ENCODE measurements around the gene TP63. TPM values are rescaled to one million over a fixed set of nuclear protein-coding genes. Genes with fewer than 3 reads are reported as not detected.

Gene TP63
- total RNA-seq, 1 experiment from 2014 or later: not detected

DNA sequence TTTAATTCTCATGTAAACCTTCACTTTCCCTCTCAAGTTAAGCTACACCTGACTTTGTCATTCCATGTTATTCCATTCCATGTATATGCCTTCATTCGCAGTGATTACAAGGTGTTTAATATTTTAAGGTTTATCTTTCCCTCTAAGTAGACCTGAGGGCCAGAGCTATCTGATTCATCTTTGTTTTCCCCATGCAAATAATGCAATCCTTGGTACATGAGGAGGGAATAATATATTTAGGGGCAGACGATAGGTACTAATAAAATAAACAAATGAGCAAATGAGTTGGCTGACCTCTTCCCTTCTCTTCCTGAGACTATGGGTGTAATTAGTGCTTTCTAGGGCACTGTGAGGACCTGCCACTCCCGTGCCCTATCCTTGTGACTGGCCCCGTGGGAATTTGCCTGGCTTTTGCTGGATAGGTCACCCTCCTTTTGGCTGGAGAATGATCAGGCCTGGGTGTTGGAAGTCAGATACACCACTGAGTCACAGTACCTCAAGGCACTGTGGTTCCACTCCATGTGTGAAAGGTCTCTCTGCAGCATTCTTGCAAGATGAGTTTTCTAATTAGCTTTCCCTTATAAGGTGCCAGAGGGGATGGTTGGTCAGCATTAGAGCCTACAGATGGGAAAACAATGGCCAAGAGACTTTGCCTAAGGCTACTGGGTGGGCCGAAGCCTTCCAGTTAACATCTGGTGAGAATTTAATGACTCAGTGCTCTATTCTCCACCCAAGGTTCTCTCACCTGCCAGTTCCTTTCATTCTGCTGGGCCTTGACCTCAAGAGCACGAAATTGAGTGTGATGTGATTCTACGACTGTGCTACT, 306.3 kb downstream of the TP63 start:
- Histone ChIP-seq H4K20me1 (ENCODE audit: control insufficient read depth, insufficient read depth, insufficient read length) (no peaks in the 10 kb centered on the region), H3K4ac (ENCODE audit: low read depth, low read length) (no peak overlapping the region), H2AFZ (ENCODE audit: low read length) (no peak overlapping the region)

More for the DNA sequence above, 306.3 kb downstream of the TP63 start:
- Histone ChIP-seq H2BK12ac (ENCODE audit: insufficient read length, low read depth, low read length) (no peak overlapping the region), H4K5ac (ENCODE audit: insufficient read length, low read depth, low read length) (no peak overlapping the region), H2AK5ac (ENCODE audit: insufficient read length, low read length) (no peak overlapping the region), H3K56ac (ENCODE audit: insufficient read length, low read depth, low read length) (no peak overlapping the region), H3K9ac (ENCODE audit: extremely low read depth, insufficient read length, low read length) (no peak overlapping the region), H3K79me2 (ENCODE audit: insufficient read depth, low read length) (no peaks in the 10 kb centered on the region), H2BK120ac (ENCODE audit: low read depth, low read length, poor library complexity, severe bottlenecking) (no peak overlapping the region), H4K8ac (replicated peaks; ENCODE audit: insufficient read length, low read depth, low read length) (no peak overlapping the region), H3T11ph (ENCODE audit: low read length) (no peak overlapping the region), H3K4me2 (ENCODE audit: insufficient read depth, insufficient read length, low read length) (no peak overlapping the region), H3K18ac (ENCODE audit: insufficient read length, low read depth, low read length) (no peak overlapping the region), H3K27ac (ENCODE audit: insufficient read length, low read depth, low read length) (no peak overlapping the region), H2BK20ac (ENCODE audit: low read depth, low read length, poor library complexity, severe bottlenecking) (no peak overlapping the region), H3K9me3 (ENCODE audit: control insufficient read depth, low read depth, low read length) (no peaks in the 10 kb centered on the region), H3K23me2 (ENCODE audit: insufficient read length, low read depth, low read length, poor library complexity, severe bottlenecking) (no peaks in the 10 kb centered on the region), H3K23ac (ENCODE audit: insufficient read length, low read depth, low read length) (no peak overlapping the region), H2BK5ac (ENCODE audit: insufficient read length, low read length) (no peak overlapping the region), H4K91ac (ENCODE audit: insufficient read length, low read depth, low read length) (no peak overlapping the region), H2BK15ac (ENCODE audit: low read depth, low read length) (no peak overlapping the region), H3K79me1 (ENCODE audit: insufficient read depth, low read depth, low read length, poor library complexity, severe bottlenecking) (no peaks in the 10 kb centered on the region), H3K27me3 (ENCODE audit: insufficient read depth, low read length) (no peaks in the 10 kb centered on the region), H3K14ac (ENCODE audit: insufficient read depth, low read length) (no peak overlapping the region; the same call in 1 of the 2 replicates), H3K4me1 (ENCODE audit: insufficient read depth, low read length) (no peaks in the 10 kb centered on the region)
- TF ChIP-seq, protein P1, sequence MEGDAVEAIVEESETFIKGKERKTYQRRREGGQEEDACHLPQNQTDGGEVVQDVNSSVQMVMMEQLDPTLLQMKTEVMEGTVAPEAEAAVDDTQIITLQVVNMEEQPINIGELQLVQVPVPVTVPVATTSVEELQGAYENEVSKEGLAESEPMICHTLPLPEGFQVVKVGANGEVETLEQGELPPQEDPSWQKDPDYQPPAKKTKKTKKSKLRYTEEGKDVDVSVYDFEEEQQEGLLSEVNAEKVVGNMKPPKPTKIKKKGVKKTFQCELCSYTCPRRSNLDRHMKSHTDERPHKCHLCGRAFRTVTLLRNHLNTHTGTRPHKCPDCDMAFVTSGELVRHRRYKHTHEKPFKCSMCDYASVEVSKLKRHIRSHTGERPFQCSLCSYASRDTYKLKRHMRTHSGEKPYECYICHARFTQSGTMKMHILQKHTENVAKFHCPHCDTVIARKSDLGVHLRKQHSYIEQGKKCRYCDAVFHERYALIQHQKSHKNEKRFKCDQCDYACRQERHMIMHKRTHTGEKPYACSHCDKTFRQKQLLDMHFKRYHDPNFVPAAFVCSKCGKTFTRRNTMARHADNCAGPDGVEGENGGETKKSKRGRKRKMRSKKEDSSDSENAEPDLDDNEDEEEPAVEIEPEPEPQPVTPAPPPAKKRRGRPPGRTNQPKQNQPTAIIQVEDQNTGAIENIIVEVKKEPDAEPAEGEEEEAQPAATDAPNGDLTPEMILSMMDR (conservative IDR thresholded peaks at IDR 0.05): no peak
- Mint-ChIP-seq H3K27me3 (ENCODE audit: low read depth) (no peaks in the 10 kb centered on the region), H3K36me3 (ENCODE audit: insufficient read depth in 1 of 3, low read depth in 3 of 3) (peaks cover 0 to 5% (median 0%) of the 10 kb centered on the region in 3 experiments; a peak in 1 of 7 replicates), H3K27ac (no peak overlapping the region), H3K9me3 (no peaks in the 10 kb centered on the region), H3K4me1 (no peaks in the 10 kb centered on the region), H3K4me3 (no peak overlapping the region)
- WGBS (ENCODE audit: extremely low coverage, insufficient read length, low lambda C conversion rate): no CpG with 5 or more reads among the region's 7 CpGs
- DNase-seq: no peak

Data from H9 (cell line).